Stimulated activated CD4-positive, alpha-beta T cell treated with anti-CD3 and anti-CD28 coated beads, Interleukin-12 subunit alpha, Interleukin-12 subunit beta, amount 100 ng/mL, for 24 hours (primary cell): ENCODE results near the gene FGF14.
"Not testable (repeated sequence)": the region's sequence is repeated elsewhere in the genome, so short reads cannot be mapped to it uniquely, and the experiment has no call there.

Experiments used
- DNase-seq, 2 experiments: peaks; one replicate each; pipeline ENCODE4 v3.0.0-alpha.2; 2020; ENCODE audit warnings: low read depth in 2 of 2

The FGF14 gene

DNA sequence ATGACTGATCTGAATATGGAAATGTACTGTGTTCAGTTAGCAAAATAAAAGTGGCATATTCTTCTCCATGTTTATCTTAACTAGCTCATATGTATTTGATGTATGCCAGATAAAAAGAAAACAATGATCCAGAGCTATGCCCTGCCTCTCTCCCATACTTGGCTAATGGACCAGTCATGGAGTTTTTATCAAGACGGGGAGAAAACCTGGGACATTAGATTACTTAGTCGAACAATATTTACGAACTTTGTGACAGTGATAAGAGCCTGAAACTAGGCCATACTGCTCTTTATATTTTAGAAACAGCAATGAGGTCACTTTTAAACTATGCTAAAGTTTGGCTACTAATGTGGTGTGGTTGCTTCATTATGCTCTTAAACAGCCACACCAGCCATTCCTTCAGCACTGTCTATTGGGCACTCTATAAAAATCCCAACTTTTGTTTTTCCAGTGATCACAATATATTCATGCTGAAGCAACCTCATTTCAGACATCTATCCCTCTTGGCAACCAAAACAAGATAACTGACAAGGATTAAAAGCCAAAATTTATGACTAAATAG, 265.0 kb downstream of the FGF14 start:
- no peak for DNase-seq

DNA sequence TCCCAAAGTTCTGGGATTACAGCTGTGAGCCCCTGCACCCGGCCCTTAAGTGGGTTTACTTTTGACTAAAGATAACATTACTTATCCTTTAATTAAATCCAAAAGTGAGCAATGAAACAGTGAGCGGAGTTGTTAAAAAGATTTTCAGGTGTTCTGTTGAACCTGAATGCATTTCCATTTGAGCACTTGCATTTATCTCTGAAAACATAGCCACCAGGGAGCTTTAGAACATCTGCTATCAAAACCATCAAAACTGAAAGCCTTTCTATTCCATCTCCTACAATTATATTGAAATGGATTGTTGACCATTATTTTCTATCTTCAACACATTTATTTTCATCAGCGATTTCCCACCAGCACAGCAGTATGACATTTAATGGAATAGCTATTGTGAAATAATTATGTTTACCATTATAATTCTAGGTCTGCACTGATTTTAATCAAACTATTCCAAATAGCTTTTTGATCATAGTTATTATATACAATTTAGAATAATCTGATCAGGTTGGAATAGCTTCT, 269.0 kb downstream of the FGF14 start:
- no peak for DNase-seq

DNA sequence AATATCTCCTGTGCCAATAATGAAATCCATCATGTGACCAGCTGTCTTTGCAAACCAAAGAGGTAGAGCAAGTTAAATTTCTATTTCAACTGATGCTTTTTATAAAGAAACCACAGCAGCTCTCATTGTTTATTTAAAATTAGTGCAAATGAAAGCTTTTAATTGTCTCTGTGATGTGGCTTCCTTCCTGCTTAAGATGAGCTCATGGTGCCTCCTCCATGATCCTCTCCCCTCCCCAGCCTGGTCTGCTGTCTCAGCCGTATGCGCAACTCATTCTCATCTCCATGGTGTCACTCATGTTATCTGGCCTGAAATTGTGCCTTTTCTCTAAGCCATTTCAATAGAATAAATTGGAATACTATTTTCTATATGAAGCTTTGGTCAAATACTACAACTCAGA, 270.6 kb downstream of the FGF14 start:
- DNase-seq: no peak

DNA sequence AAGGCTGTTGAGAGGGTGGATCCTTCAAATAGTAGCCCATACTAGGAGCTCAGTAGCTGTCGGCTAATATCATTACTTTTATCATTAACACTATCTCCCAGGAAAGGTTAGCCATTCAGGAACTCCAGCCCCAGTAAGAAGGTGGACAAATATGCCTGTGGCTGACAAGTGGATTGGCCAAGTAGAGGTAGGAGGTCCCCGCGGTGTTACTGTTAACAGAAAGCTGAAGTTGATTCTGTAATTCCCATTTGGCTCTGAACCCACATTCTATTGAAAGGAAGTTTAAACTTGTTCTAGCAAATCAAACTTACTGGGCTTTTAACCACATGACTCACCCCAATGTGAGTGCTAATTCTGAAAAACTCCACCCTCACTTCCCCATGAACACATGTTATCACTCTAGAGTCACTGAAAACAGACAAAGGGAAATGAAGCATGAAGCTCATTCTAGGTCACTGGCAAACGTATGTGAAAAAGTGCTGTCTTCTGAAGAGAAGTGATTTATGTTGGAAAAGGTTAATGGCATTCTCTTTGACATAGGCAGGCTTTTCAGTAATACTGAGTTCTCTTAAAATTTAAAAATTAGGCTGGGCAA, 273.5 kb downstream of the FGF14 start:
- no peak for DNase-seq

DNA sequence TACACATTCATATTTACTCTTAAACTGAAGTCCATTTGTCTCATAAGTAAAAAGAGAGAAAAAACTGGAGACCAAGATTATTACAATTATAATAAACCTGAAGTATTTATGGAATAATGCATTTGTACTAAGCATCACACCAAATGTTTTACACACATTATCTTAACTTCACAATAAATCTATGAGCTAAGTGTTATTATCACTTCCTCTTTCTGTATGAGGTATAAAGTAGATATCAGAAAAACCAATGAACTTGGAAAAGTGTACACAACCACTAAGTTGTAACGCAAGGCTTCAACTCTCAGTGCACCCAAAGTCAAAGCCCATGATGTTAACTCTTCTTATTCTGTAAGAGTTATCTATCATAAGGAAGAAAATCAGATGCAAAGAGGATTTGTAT, 274.7 kb downstream of the FGF14 start:
- DNase-seq: no peak

DNA sequence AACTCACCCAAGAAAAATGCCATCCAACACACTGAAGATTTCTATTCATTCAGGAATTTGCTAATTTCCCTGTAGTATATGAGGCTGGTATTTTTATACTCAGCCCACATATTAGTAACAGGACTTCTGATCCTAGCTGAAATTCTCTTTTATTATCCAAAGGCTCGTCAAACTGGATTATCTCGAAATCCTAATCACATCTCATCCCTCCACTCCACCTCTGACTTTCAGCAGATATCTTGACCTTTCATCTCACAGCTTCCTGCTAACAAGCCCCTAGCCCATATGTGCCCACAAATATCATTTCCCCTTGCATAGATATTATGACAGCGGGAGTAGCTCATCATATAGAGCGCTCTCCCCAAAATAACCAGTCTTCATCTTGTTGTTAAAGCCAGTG, 279.7 kb downstream of the FGF14 start:
- DNase-seq: no peak

DNA sequence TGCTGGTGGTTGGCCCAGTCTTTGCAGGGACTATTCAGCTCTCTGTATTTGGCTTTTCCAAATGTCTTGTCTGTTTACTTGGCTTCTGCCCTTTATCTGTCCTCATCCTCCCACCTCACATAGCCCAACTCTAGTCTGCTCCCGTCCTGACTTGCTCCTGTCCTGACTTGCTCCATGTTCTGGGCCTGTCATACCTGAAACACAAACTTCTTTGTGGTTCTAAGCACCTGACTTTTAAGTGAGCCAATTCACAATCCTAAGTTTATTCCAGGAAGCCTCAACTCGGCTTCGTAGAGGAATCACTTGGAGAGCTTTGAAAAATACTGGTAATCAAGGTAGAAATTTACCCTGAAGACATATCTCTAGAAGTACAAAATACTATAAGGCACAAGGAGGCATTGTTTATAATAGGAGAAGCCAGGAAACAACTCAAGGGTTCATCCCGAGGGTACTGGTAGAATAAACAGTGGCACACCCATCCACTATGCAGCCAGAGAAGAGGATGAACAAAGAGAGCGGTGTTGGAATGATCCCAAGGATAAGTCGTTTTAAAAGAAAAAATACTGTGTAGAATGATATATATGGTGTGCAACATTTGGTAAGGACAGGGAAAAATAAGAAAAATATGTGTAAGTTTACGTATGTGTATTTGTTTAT, 284.5 kb downstream of the FGF14 start:
- DNase-seq: no peak

DNA sequence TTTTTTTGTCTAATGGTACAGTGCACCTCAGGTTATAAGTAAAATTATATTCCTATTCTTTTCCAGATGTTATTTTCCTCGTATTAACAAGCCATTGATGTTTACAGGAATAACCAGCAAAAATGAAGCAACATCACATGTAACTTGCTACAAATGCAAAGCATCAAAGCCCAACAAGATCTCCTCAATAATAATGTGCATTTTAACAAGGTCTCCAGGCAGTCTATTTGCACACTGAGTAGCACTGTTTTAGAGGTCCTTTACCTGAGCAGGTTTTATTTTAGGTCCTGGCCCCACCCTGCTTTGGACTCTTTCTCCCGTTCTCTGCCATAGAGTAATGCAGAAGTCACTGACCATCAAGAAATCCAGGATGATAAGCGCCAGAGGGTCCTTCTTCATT, 298.4 kb downstream of the FGF14 start:
- no peak for DNase-seq

DNA sequence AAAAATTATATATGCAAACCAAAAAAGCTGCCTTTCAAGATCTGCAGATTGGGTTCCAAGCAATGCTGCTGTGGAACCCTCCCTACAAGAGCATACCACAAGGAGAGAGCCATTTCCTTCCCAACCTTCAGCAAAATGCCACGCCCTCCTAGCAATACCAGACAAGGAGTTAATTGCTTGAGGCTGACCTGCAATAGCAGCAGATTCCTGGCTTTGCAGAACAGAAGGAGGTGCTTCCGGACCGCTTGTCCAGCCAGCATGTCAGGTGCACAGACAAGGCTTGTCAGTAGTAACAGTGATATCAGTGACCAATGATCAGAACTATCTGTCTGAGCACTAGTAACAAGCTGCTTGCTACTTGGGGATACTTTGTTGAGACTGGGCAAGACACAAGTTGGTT, 301.6 kb downstream of the FGF14 start:
- no peak for DNase-seq

DNA sequence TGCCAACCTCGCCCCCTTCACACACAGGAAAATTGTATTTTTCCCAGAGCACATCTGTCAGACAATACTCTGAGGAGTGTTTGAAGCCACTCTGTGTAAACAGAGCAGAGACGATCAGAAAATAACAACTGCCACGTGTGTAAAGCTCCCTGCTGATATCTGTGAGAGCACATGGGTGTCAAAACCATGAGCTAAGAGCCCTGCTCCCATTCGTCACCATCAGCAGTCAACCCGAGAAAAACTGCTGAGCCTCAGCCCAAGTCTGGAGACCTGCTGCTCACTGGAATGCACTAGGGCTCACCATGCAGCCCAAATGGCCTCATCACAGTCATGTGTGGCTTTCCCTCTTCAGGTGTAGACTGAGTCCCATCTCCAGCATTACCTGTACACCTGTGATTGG, 304.1 kb downstream of the FGF14 start:
- no peak for DNase-seq

DNA sequence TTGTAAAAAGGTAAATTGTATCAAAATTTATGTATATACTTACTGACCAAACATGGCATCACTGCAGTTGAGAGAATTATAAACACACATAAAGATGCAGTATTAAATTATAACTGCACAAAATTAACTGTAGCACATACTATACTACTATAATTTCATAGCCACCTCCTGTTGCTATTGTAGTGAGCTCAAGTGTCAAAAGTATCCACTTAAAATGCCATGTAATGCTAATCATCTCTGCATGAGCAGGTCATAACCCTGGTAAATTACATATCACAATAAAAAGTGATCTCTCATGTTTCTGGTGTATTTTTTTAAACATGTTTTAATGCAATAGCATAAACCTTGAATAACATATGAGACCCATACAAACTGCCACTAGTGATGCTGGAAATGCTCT, 308.6 kb downstream of the FGF14 start:
- DNase-seq: not testable (repeated sequence)

DNA sequence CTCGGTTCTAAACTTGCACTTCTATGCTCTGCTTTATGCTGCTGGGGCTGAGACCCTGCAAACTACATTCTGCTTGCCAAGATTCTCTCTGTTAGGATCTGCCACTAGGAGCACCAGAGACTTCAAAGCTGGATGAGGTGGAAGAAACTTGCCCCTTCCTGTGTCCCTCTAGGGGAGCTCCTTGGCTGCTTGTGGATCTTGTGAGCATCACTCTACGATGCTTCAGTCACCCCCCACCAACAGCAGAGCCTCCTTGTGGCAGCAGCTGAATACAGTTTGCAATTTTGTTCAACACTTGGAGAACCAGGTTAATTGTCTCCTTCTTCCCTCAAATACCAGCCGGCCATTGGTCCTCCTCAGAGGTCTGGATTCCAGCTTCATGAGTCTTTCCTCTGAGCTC, 310.6 kb downstream of the FGF14 start:
- no peak for DNase-seq

DNA sequence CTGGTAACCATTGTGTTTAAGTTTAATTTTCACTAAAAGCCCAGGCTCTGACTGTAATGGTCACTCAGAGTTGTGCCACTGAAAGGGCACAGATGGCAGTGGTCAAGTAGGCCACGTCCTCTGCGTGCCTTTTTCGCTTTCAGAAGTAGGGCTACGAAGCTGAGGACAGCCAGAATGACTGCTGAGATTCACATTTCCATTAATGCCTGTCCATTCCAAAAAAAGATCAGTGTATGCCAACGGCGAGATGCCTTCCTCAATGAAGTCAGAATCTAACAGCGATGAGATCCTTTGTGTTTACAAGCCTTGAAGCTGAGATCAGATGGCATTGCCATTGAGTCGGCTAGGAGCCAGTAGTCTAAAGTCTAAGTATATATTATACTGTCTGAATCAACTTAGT, 311.3 kb downstream of the FGF14 start:
- DNase-seq: no peak

DNA sequence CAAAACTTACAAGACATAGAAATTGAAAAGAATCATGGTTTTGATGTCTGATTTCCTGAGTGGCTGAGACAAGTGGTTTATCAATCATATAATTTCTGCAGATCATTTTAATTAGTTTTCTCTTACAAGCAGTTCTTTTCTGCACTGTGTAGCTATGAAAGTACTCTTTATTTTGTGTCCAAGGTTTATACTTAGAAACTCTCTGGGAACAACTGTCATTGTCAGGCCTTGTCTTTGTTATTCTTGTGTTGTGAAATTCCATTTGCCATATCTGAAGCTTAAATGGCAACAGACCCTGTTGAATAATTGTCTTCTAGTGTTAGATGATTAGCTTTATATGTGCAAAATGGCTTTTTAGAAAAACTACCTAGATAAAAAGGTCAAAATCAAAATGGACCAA, 312.1 kb downstream of the FGF14 start:
- no peak for DNase-seq

DNA sequence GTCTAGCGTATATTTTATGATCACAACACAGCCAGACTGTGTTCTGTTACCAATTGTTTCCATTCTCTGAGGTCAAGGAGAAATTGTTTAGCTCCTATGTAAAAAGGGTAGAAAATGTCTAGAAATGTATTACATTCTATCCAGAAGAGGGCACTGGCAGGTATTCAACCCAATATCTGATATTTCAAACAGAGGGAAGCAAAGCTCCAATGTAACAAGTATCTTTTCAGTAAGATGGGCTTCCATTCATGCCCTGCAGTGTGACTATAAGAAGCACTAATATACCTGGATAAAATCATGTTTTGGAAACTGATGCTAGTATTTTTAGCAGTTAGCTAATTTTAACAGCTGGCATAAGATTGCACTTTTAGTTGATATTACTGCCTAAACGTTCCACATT, 312.7 kb downstream of the FGF14 start:
- no peak for DNase-seq

DNA sequence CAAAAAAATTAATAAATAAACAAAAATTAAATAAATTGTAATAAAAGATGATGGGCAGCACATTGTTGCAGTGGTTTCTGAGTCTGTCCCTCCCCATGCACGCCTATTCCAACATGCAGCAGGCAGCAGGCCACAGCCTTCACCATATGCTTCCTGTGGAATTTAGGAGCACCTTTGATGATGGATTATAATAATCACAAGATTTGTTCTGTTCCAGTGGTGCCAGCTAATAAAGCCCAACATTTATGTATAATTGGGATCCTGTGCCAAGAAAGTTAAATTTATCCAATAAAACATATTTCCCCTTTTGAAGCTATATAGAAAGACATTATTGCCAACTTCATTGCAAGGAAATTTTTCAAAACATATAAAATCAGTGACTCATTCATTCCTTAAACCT, 328.6 kb downstream of the FGF14 start:
- no peak for DNase-seq

DNA sequence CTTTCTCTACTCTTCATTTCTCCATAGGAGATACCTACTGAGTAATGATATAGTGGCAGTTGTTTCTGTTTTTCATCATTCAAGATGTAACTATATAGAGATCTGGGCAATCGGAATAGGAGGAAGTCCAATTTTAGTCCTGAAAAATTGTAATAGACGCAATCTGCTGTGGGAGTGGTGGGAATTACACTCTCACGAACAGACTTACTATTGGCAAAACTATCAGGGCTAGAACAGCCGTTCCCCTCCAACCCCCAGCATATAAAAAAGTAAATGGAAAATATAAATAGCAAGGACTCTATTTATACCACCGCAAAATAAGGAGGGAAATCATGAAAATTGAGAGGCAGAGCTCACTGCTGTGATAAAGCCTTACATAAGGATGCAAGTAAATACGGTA, 330.1 kb downstream of the FGF14 start:
- no peak for DNase-seq

DNA sequence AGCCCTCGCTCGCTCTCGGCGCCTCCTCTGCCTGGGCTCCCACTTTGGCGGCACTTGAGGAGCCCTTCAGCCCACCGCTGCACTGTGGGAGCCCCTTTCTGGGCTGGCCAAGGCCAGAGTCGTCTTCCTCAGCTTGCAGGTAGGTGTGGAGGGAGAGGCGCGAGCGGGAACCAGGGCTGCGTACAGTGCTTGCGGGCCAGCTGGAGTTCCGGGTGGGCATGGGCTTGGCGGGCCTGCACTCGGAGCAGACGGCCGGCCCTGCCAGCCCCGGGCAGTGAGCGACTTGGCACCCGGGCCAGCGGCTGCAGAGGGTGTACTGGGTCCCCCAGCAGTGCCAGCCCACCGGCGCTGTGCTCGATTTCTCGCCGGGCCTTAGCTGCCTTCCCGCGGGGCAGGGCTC, 333.5 kb downstream of the FGF14 start:
- DNase-seq: not testable (repeated sequence)

DNA sequence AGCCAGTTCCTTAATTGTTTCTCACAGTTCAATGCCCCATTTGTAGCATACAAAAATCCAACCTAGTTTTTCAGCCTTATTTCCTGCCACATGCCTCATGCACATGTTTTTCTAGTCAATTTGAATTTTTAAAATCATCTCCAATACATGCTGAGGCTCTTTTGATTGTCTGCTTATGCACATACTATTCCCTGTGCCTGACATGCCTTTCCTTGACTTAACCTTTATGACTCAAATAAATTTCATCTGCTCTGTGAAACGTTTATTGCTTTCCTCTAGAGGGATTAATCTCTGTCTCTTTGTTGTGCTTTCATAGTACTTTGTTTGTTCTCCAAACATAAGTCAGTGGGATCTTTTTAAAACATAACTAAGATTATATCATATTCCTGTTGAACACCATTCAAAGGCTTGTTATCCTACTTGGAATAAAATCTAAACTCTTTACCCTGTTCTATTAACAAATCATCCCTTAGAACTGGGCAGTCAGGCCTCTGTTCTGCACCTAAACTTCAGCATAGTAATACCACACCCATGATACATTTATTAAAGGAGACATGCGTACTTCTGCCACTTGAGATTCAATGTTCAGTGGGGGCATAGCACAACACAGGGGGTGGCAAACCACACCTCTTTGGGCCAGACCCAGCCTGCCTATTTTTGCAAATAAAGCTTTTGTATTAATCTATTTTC, 346.6 kb downstream of the FGF14 start:
- no peak for DNase-seq

DNA sequence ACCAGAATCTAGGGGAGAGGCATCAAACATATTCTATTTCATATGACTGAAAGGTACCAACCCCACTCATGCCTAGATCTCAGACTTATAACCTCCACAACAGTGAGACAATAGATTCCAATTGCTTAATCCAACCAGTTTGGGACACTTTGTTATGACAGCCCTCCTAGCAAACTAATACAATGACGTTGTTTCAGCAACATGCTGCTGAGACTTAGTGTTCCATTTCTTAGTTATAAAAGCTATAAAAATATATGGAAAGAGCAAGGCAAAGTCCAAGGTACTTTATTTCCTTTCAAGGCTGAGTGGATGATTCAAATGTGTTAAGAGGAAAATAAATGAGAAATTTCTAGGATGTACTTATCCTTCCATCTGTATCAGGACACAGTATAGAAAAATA, 352.0 kb downstream of the FGF14 start:
- DNase-seq: no peak

DNA sequence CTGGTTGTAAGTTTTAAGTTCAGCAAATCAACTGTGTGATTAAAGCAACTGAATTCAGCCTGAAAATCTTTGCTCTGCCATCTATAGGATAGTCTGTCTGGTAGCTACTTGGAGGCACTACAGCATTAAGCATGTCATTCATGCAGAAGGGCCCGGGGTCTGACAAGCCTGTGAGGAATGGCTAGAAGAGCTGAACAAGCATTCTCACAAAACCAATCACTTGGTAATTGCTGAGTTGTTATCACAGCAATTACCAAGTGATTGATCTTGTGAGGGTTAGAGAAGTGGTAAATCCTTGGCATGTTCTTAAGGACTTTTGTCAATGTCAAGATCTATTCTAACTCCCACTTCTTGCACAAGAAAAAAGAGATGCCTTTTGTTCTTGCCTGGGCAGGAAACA, 356.1 kb downstream of the FGF14 start:
- DNase-seq: no peak

DNA sequence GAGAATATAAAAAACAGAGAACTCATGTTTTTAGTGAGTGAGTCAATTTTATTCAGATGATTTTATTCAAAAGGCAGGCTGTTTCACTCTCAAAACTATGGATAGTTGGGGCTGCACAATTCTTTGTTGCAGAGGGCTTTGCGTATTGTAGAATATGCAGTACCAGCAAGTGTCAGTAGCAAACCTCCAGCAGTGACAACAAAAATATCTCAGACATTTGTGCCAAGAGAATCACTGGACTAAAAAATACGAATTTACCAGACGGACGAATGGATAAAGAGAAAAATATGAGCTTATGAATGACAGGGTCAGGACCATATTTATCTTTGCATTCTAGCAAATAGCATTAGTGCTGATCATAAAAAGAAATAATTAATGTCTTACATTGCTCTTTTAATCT, 359.1 kb downstream of the FGF14 start:
- no peak for DNase-seq

DNA sequence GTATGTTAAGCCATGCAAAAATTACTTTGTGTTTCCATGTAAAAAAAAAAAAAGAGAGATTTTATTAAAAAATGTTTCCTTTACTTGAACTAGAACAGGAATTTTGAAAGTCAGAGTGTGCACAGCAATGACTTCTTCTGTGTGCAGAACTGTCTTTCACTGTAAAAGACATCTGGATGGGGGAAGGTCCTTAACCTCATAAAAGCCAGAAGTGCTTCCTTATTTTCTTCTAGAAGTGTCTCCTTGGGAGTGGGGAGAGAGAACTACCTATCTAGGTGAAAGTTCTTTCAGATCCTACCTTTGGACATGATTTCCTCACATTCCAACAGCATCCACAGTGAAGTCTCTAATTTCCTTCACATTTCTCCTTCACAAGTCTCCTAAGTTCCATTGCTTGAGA, 360.3 kb downstream of the FGF14 start:
- no peak for DNase-seq
